HepG2 (cell line): ENCODE results near the gene SYNJ2. TPM values are rescaled to one million over a fixed set of nuclear protein-coding genes. Genes with fewer than 3 reads are reported as not detected.

Source experiments
- BRF2 ChIP-seq: sonication (generic); formaldehyde crosslinking; IDR thresholded peaks from 2 replicates; pipeline ENCODE4 v1.8.1; 2022; ENCODE audit warnings: mild to moderate bottlenecking, missing genetic modification reagents
- CAMTA2 ChIP-seq: sonication (generic); formaldehyde crosslinking; IDR thresholded peaks from 2 replicates; pipeline ENCODE4 v1.4.0; 2020; ENCODE audit warnings: mild to moderate bottlenecking, missing genetic modification reagents, borderline replicate concordance
- DDIT3 ChIP-seq: sonication (generic); formaldehyde crosslinking; IDR thresholded peaks from 2 replicates; pipeline ENCODE4 v1.4.0; 2020; ENCODE audit warnings: mild to moderate bottlenecking, missing genetic modification reagents
- GATA4 ChIP-seq: sonication (generic); IDR thresholded peaks from 2 replicates; pipeline ENCODE4 v1.6.1; 2016; ENCODE audit warnings: antibody characterized with exemption, low read depth, borderline replicate concordance
- GPBP1L1 ChIP-seq: sonication (generic); formaldehyde crosslinking; IDR thresholded peaks from 2 replicates; pipeline ENCODE4 v1.5.0; 2020; ENCODE audit warnings: mild to moderate bottlenecking, missing genetic modification reagents
- GTF2F1 ChIP-seq: fragments of 150-350 bp; IDR thresholded peaks from 2 replicates; pipeline ENCODE4 v1.6.1; 2014; ENCODE audit warnings: low read length
- GTF3A ChIP-seq: sonication (generic); formaldehyde crosslinking; conservative IDR thresholded peaks from 2 replicates; pipeline ENCODE4 v1.4.0; 2020; ENCODE audit warnings: mild to moderate bottlenecking, missing genetic modification reagents
- HCFC1 ChIP-seq: fragments of 150-350 bp; IDR thresholded peaks from 2 replicates; pipeline ENCODE4 v1.6.1; 2014; ENCODE audit warnings: low read depth, low read length
- HMG20B ChIP-seq: conservative IDR thresholded peaks from 2 replicates; pipeline ENCODE4 v1.6.1; 2016; ENCODE audit warnings: missing genetic modification reagents, missing compliant biosample characterization
- HNRNPH1 ChIP-seq: fragments of 200-400 bp; formaldehyde crosslinking; optimal IDR thresholded peaks from 2 replicates; pipeline ENCODE3; 2017; ENCODE audit warnings: mild to moderate bottlenecking, low read depth, low read length
- MTF2 ChIP-seq: sonication (generic); formaldehyde crosslinking; IDR thresholded peaks from 2 replicates; pipeline ENCODE4 v1.5.0; 2020; ENCODE audit warnings: missing genetic modification reagents, borderline replicate concordance
- REXO4 ChIP-seq: sonication (generic); formaldehyde crosslinking; IDR thresholded peaks from 2 replicates; pipeline ENCODE4 v1.8.0; 2022; ENCODE audit warnings: missing genetic modification reagents, mild to moderate bottlenecking, borderline replicate concordance
- SATB2 ChIP-seq: sonication (generic); formaldehyde crosslinking; IDR thresholded peaks from 2 replicates; pipeline ENCODE4 v1.5.0; 2020; ENCODE audit warnings: missing genetic modification reagents
- SIN3A ChIP-seq: IDR thresholded peaks from 2 replicates; pipeline ENCODE4 v1.6.1; 2011; ENCODE audit warnings: low read depth, mild to moderate bottlenecking, control low read depth, low read length, borderline replicate concordance
- SKI ChIP-seq: fragments of 450-650 bp; IDR thresholded peaks from one replicate; pipeline ENCODE4 v1.6.1; 2018; ENCODE audit warnings: mild to moderate bottlenecking; ENCODE audit not compliant: partially characterized antibody
- ZBTB14 ChIP-seq: sonication (generic); formaldehyde crosslinking; IDR thresholded peaks from 2 replicates; pipeline ENCODE4 v1.4.0; 2020; ENCODE audit warnings: missing genetic modification reagents
- ZBTB43 ChIP-seq: sonication (generic); formaldehyde crosslinking; conservative IDR thresholded peaks from 2 replicates; pipeline ENCODE4 v1.4.0; 2020; ENCODE audit warnings: missing genetic modification reagents
- ZNF251 ChIP-seq: sonication (generic); formaldehyde crosslinking; IDR thresholded peaks from 2 replicates; pipeline ENCODE4 v1.9.0; 2021; ENCODE audit warnings: mild to moderate bottlenecking, missing genetic modification reagents
- ZNF431 ChIP-seq: sonication (generic); formaldehyde crosslinking; IDR thresholded peaks from 2 replicates; pipeline ENCODE4 v1.9.0; 2022; ENCODE audit warnings: missing genetic modification reagents, low read depth, mild to moderate bottlenecking, borderline replicate concordance
- ZNF615 ChIP-seq: sonication (generic); formaldehyde crosslinking; IDR thresholded peaks from 2 replicates; pipeline ENCODE4 v1.5.0; 2020; ENCODE audit warnings: mild to moderate bottlenecking, missing genetic modification reagents, borderline replicate concordance
- ZNF709 ChIP-seq: sonication (generic); formaldehyde crosslinking; IDR thresholded peaks from 2 replicates; pipeline ENCODE4 v1.5.0; 2020; ENCODE audit warnings: mild to moderate bottlenecking, missing genetic modification reagents
- ZNF737 ChIP-seq: sonication (generic); formaldehyde crosslinking; IDR thresholded peaks from 2 replicates; pipeline ENCODE4 v1.5.0; 2020; ENCODE audit warnings: missing genetic modification reagents, mild to moderate bottlenecking, borderline replicate concordance
- polyA plus RNA-seq, 8 experiments: library from polyadenylated mRNA; depleted of rRNA in 3 of 8; stranded (reverse) in 7 of 8; unstranded in 1 of 8; fragments of >200 nt; fragmentation: Illumina TruSeq in 4 of 8; extraction: Trizol in 4 of 8; gene quantifications; 2 replicates each; pipeline versions ENCODE4 v1.2.1 to v1.2.3, GENCODE V29; 2011 to 2016; ENCODE audit warnings: low read depth in 4 of 8, missing spikeins in 1 of 8, mixed read lengths in 1 of 8; ENCODE audit not compliant: insufficient read depth in 1 of 8
- total RNA-seq, 5 experiments: library from RNA; depleted of rRNA; stranded (reverse); fragments of >200 nt; fragmentation: Illumina TruSeq; extraction: Trizol; gene quantifications; 2 replicates each; pipeline ENCODE4 v1.2.3, GENCODE V29; 2016; ENCODE audit warnings: low read depth in 1 of 5

SYNJ2 gene
- total and polyA plus RNA-seq, 2 of the 13 experiments (the other 11 are each of a cell fraction or from before 2014, with no cell fraction given) = 39.1 to 57.6 TPM

GRCh38 chr6:158010591-158011477 lies 29.2 kb downstream of the SYNJ2 start (continued):
- no peak; the same call in 1 of the 2 replicates for TF ChIP-seq MTF2 (CRISPR knock-in tag)
- no peak for TF ChIP-seq GATA4
- 0 out of 2 replicates have a peak, but pooled peaks have one; percentile 4 for TF ChIP-seq HMG20B (CRISPR knock-in tag)
- peak; percentile 48; the same call in 1 of the 2 replicates for TF ChIP-seq CAMTA2 (CRISPR knock-in tag)
- no peak for TF ChIP-seq SKI
- TF ChIP-seq HCFC1 = no peak
- TF ChIP-seq GTF2F1 = no peak
- no peak for TF ChIP-seq ZNF615 (CRISPR knock-in tag)
- no peak for TF ChIP-seq GTF3A (CRISPR knock-in tag)
- TF ChIP-seq ZNF737 (CRISPR knock-in tag) = peak; percentile 81; the same call in 1 of the 2 replicates
- no peak for TF ChIP-seq HNRNPH1
- peak; percentile 86; the same call in 1 of the 2 replicates for TF ChIP-seq SATB2 (CRISPR knock-in tag)
- TF ChIP-seq BRF2 (CRISPR knock-in tag) = peak; percentile 60; the same call in 1 of the 2 replicates
- peak; percentile 71; the same call in 1 of the 2 replicates for TF ChIP-seq SIN3A
- TF ChIP-seq ZBTB43 (CRISPR knock-in tag) = no peak; the same call in 1 of the 2 replicates
- TF ChIP-seq ZNF709 (CRISPR knock-in tag) = peak; percentile 93
- TF ChIP-seq DDIT3 (CRISPR knock-in tag) = no peak
- no peak for TF ChIP-seq REXO4 (CRISPR knock-in tag)
- TF ChIP-seq GPBP1L1 = no peak
- TF ChIP-seq ZNF431 = peak; percentile 53; the same call in 1 of the 2 replicates
- TF ChIP-seq ZBTB14 = no peak
- peak; percentile 81 for TF ChIP-seq ZNF251 (CRISPR knock-in tag)
